ENCODE measurements around the gene CDC37L1.
A peak's percentile ranks its signal among the peaks of the same experiment; 100 is the strongest.
"Not testable (repeated sequence)": the region's sequence is repeated elsewhere in the genome, so short reads cannot be mapped to it uniquely, and the experiment has no call there.

Gene CDC37L1

GRCh38 chr9:4716163-4716562 lies 36.8 kb downstream of the CDC37L1 start:
- DNase-seq (ENCODE audit: low spot score), result no peak

DNA sequence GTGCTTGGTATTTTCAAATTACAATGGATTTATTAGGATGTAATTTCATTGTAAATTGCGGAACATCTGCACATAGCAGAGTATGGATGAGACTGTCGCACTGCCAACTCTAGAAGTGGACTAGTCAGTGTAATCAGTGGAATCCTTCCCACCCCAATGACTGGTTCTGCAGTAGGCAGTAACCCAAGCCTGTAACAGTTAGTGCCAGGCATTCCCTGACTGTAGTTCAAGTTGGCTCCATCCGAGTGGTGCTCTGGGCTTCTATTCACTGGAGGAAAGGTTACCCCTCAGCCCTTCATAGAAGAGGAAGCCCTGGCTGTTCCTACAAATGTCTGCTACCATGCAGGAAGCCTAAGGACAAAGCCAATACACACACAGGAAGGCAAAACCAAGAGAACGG lies 38.4 kb downstream of the CDC37L1 start:
- no peak for DNase-seq (ENCODE audit: low spot score)

DNA sequence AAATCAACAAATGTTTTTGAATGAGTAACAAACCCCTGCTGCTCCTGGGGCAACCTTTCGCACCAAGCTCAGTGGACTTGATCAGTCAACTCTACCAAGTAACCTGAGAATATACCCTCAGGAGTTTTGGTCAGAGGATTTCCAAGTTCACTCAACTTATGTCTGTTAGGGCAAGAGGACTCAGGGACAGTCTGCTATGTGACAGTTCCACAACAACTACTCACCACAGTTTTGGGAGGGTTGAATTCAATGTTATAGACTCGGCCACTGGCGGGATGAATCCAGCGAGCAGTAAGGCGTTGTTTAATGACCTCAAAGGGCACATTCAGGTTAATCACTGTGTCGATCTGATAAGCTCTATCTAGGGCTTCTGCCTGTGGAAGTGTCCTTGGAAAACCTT lies 39.5 kb downstream of the CDC37L1 start:
- DNase-seq (ENCODE audit: low spot score), result no peak

DNA sequence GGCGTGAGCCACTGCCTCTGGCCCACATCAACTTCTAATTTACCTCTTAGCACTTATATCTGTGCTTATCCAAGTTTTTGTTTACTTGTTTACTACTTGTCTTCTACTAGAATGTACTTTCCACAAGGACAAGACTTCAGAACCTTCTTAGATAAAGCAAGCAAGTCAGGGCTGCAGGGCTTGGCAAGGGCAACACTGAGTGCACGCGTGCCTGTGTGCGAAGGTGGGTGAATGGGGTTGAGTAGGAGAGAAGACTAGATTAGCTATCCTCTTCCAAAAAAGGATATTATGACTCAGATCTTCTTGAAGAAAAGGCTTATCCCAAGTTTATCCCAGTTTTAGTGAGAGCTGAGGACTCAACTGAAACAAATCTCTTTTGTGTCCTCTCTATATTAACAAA lies 42.4 kb downstream of the CDC37L1 start:
- DNase-seq (ENCODE audit: low spot score), result no peak

DNA sequence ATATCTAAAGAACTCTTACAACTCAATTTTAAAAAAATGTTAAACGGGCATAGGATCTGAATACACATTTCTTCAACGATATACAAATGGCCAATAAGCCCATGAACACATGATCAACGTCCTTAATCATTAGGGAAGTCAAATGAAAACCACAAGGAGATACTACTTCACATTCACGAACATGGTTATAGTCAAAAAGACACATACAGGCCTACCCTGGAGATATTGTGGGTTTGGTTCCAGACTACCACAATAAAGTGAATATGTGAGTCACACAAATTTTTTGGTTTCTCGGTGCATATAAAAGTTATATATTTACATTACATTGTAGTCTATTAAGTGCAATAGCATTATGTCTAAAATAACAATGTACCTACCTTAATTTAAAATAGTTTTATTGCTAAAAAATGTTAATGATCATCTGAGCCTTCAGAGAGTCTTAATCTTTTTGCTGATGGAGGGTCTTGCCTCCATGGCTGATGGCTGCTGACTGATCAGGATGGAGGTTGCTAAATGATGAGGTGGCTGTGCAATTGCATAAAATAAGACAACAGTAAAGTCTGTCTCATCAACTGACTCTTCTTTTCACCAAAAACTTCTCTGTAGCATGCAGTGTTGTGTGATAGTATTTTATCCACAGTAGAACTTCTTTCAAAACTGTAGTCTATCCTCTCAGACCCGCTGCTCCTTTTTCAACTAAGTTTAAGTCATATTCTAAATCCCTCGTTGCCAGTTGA lies 46.5 kb downstream of the CDC37L1 start:
- DNase-seq (ENCODE audit: low spot score), result no peak

GRCh38 chr9:4727593-4727992 lies 48.2 kb downstream of the CDC37L1 start:
- no peak for DNase-seq (ENCODE audit: low spot score)

DNA sequence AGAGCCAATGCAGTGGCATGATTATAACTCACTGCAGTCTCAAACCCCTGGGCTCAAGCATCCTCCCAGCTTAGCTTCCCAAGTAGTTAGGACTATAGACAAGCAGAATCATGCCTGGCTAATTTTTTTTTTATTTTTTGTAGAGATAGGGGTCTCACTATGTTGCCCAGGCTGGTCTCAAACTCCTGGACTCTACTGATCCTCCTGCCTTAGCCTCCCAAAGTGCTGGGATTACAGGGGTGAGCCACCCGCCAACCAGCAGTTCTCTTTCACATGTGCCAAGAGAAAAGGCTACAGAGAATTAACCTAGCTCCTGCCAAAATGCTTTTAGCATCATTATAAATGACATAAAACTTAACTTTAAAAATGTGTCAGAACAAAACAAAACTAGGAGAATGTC lies 53.5 kb downstream of the CDC37L1 start:
- no peak for DNase-seq (ENCODE audit: low spot score)

DNA sequence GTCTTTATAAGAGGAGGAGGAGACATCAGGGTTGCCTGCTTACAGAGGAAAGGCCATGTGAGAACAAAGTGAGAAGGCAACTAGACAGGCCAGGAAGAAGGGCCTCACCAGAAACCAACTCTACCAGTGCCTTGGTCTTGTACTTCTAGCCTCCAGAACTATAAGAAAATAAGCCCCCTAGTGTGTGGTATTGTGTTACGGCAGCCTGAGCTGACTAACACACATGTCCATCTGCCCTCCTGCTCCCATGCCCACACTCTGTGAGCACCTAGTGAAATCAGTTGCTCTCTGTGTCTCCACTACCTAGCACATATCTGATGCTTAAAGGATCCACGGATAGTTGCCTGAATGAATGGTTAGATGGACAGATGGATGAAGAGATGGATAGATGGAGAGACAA lies 54.8 kb downstream of the CDC37L1 start:
- DNase-seq (ENCODE audit: low spot score), result no peak

GRCh38 chr9:4738866-4739586 lies 59.7 kb downstream of the CDC37L1 start:
- no peak for DNase-seq (ENCODE audit: low spot score)

- DNase-seq (ENCODE audit: low spot score), result no peak
These were observed 60.4 kb downstream of the CDC37L1 start for GRCh38 chr9:4739587-4740387.

GRCh38 chr9:4740388-4740637 lies 60.9 kb downstream of the CDC37L1 start:
- no peak for DNase-seq (ENCODE audit: low spot score)

GRCh38 chr9:4740638-4741364 lies 61.4 kb downstream of the CDC37L1 start, which contains the start of gene AK3:
TSS of gene AK3 (minus strand) at chr9:4741202. CDS start at chr9:4741087, 115 bp downstream.
- peak; percentile 78 for DNase-seq (ENCODE audit: low spot score)

DNA sequence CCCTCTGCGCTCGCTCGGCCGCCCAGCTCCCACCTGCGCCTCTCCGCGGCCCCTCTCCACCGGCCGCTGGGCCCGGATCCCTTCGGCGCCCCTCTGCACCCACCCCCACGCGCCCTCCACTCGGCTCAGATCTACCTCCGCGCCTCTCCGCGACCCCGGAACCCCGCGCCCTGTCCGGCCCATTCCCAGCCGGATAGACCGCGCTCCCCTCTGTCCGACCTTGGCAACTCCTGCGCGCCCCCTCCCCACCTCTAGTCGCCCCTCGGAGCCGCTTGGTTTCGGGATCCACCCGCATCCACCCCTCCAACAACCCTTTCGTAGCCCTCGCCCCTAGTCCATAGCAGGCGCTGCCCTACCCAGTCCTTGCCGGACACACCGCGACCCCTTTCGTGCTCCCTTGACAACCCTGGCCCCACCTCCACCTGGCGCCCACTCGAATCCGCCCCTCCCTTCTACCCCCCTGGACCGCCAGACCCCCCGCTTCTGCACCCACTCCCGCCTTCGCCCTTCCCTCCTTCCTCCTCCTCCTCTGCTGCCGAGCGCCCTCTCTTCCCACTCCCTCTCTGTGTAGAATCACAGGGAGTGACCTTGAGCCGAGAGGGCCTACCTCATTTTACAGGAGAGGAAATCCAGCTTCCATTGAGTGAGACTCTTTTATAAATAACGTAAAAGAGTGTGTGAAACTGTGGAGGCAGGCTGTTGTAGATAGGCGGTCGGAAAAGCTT lies 62.2 kb downstream of the CDC37L1 start:
- no peak for DNase-seq (ENCODE audit: low spot score)

DNA sequence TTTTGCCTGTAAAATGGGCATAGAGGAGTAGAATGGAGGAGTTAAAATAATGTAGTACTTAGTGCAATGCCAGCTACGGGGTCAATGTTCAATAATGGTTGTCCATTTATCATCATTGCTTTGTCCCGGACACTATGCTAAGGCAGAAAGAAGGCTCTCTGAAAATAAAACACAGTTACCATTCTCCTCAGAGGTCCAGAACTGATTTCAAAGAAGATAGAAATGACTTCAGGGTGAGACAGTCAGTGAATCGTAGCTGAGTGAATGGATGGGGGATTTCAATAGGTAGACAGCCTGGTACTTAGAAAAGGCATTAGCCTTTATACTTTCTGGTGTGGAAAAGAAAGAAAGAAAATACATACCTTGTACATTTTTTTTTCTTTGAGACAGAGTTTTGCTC lies 62.9 kb downstream of the CDC37L1 start:
- no peak for DNase-seq (ENCODE audit: low spot score)

- no peak for DNase-seq (ENCODE audit: low spot score)
These were observed 63.9 kb downstream of the CDC37L1 start for GRCh38 chr9:4743131-4743875.

GRCh38 chr9:4746278-4747030 lies 67.1 kb downstream of the CDC37L1 start:
- no peak for DNase-seq (ENCODE audit: low spot score)

GRCh38 chr9:4748612-4749011 lies 69.2 kb downstream of the CDC37L1 start:
- no peak for DNase-seq (ENCODE audit: low spot score)

DNA sequence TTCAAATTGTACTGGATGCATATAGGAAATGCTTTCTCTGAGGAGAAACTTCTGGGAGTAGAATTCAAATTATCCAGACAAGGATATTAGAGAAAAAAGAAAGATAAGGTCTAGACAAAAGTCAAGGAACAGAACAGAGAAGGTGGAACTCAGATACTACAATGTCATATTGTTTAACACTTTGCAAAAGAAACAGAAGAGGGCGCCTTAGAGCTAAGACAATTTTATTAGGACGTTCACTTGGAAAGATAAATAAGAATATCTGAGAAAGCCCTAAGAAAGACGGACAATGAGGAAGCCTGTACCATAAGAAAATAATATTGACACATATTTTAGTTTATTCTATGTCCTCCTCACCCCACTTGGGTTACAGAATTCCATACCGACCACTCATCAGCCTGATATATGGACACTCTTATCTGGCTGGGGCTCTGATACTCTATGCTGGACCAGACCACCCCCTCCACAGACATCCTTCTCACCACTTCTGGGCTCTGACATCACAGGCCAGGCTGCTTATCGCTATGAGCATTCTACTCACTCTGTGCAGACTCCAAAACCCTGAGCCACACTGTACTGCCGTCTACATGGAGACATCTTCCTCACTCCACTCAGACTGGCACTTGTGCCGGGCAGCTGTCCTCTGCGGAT lies 70.8 kb downstream of the CDC37L1 start:
- DNase-seq (ENCODE audit: low spot score), result peak; percentile 35

DNA sequence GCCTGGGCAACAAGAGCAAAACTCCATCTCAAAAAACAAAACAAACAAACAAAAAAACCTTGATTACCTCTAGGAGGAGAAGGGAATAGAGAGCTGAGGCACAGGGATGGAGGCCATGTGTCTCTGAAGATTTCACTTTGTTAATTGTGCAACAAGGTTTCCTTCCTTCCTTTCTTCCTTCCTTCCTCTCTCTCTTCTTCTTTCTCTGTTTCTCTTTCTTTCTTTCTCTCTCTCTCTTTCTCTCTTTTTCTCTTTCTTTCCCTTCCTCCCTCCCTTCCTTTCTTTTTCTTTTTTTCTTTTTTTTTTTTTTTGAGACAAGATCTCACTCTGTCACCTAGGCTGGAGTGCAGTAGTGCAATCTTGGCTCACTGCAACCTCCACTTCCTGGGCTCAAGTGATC lies 75.2 kb downstream of the CDC37L1 start:
- not testable (repeated sequence) for DNase-seq (ENCODE audit: low spot score)

Data from CD4-positive, alpha-beta T cell treated with Interleukin-6 at 100 ng/mL for 8 hours (primary cell).